Liver (tissue), 3 donors: ENCODE data around the gene CKAP5.

ENCODE experiments used
- ATF3 ChIP-seq: IDR thresholded peaks from 2 replicates; pipeline ENCODE4 v1.6.1; 2016; ENCODE audit warnings: antibody characterized with exemption
- CTCF ChIP-seq: fragments of 150-350 bp; IDR thresholded peaks from 2 replicates; pipeline ENCODE4 v1.5.1; 2017; ENCODE audit warnings: improper control_type of control experiment, low read depth, low read length; ENCODE audit not compliant: missing input control
- EGR1 ChIP-seq, 2 donors: IDR thresholded peaks; 2 replicates each; pipeline ENCODE4 v1.6.1; 2016 to 2018; ENCODE audit warnings: antibody characterized with exemption in 2 of 2, low read depth in 2 of 2
- JUND ChIP-seq, 2 donors: IDR thresholded peaks; 2 replicates each; pipeline ENCODE4 v1.6.1; 2016; ENCODE audit warnings: antibody characterized with exemption in 2 of 2
- MAX ChIP-seq: IDR thresholded peaks from 2 replicates; pipeline ENCODE4 v1.6.1; 2016; ENCODE audit warnings: antibody characterized with exemption
- RAD21 ChIP-seq, 2 donors: IDR thresholded peaks; 2 replicates each; pipeline ENCODE4 v1.6.1; 2016; ENCODE audit warnings: antibody characterized with exemption in 2 of 2, mild to moderate bottlenecking in 2 of 2
- REST ChIP-seq: IDR thresholded peaks from 2 replicates; pipeline ENCODE4 v1.6.1; 2016; ENCODE audit warnings: antibody characterized with exemption, mild to moderate bottlenecking
- RXRA ChIP-seq, 2 donors: IDR thresholded peaks; 2 replicates each; pipeline ENCODE4 v1.6.1; 2017 to 2018; ENCODE audit warnings: antibody characterized with exemption in 2 of 2, mild to moderate bottlenecking in 1 of 2
- SP1 ChIP-seq: IDR thresholded peaks from 2 replicates; pipeline ENCODE4 v1.6.1; 2018; ENCODE audit warnings: antibody characterized with exemption, mild to moderate bottlenecking
- TAF1 ChIP-seq: conservative IDR thresholded peaks from 2 replicates; pipeline ENCODE4 v1.6.1; 2016; ENCODE audit warnings: antibody characterized with exemption, mild to moderate bottlenecking
- YY1 ChIP-seq: IDR thresholded peaks from 2 replicates; pipeline ENCODE4 v1.6.1; 2016; ENCODE audit warnings: antibody characterized with exemption, mild to moderate bottlenecking
- ZBTB33 ChIP-seq: IDR thresholded peaks from 2 replicates; pipeline ENCODE4 v1.6.1; 2016; ENCODE audit warnings: antibody characterized with exemption
- donor health status: healthy.
- donor health status: healthy.

- TF ChIP-seq CTCF (no peak), JUND (IDR thresholded peaks at IDR 0.05) (no peak), REST (no peak), ZBTB33 (no peak), EGR1 (IDR thresholded peaks at IDR 0.05; ENCODE audit: low read depth in 2 of 2) (no peak), MAX (no peak), TAF1 (no peak), RXRA (IDR thresholded peaks at IDR 0.05) (no peak), RAD21 (IDR thresholded peaks at IDR 0.05) (no peak), YY1 (no peak), SP1 (no peak), ATF3 (no peak)
Observed at GRCh38 chr11:46894961-46895360, 48.9 kb upstream of the CKAP5 start.
